ENCODE results near the gene PRPF31.

DNA sequence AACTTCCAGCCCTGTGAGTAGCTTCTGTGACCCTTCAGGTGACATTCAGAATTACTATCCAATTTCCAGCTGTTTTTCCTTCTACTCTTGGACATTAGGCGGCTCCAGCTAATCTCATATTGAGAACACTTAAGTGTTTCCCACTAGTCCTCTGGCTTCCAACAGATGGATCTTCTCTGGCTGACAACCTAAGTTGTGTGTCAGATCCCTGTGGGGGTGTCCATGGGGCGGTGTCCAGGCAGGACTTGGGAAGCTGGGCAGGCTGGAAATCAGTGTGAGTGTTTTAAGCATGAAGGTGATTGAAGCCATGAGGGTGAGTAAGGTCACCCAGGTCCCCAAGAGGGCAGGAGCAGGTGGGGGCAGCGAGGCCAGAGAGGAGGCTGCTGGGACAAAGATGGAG, 32.1 kb downstream of the PRPF31 start:
- TF ChIP-seq, protein P1, sequence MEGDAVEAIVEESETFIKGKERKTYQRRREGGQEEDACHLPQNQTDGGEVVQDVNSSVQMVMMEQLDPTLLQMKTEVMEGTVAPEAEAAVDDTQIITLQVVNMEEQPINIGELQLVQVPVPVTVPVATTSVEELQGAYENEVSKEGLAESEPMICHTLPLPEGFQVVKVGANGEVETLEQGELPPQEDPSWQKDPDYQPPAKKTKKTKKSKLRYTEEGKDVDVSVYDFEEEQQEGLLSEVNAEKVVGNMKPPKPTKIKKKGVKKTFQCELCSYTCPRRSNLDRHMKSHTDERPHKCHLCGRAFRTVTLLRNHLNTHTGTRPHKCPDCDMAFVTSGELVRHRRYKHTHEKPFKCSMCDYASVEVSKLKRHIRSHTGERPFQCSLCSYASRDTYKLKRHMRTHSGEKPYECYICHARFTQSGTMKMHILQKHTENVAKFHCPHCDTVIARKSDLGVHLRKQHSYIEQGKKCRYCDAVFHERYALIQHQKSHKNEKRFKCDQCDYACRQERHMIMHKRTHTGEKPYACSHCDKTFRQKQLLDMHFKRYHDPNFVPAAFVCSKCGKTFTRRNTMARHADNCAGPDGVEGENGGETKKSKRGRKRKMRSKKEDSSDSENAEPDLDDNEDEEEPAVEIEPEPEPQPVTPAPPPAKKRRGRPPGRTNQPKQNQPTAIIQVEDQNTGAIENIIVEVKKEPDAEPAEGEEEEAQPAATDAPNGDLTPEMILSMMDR (IDR thresholded peaks at IDR 0.05; ENCODE audit: poor library complexity, severe bottlenecking): no peak
- TF ChIP-seq POLR2AphosphoS5 (IDR thresholded peaks at IDR 0.05) (no peak), TAF1 (IDR thresholded peaks at IDR 0.05; ENCODE audit: low read depth) (no peak), EP300 (conservative IDR thresholded peaks at IDR 0.05; ENCODE audit: poor library complexity, severe bottlenecking) (no peak), REST (IDR thresholded peaks at IDR 0.05; ENCODE audit: borderline replicate concordance) (no peak), SMC3 (conservative IDR thresholded peaks at IDR 0.05; ENCODE audit: poor library complexity) (no peak), MXI1 (conservative IDR thresholded peaks at IDR 0.05; ENCODE audit: poor library complexity, severe bottlenecking) (no peak), EZH2 (IDR thresholded peaks at IDR 0.05; ENCODE audit: borderline replicate concordance, insufficient read depth, low read length, poor library complexity, severe bottlenecking) (no peak), RAD21 (conservative IDR thresholded peaks at IDR 0.05) (no peak)

Data from neural cell (in vitro differentiated cells).